HL-60 (cell line): Measurements from ENCODE around the gene CD40.

ENCODE experiments used
- CTCF ChIP-seq: IDR thresholded peaks from one replicate; pipeline ENCODE4 v1.5.1; 2011; ENCODE audit warnings: low read length, control low read depth, inconsistent platforms; ENCODE audit not compliant: insufficient read depth
- TF ChIP-seq, protein P1 (sequence below): IDR thresholded peaks from 2 replicates; pipeline ENCODE4 v1.6.1; 2012; ENCODE audit warnings: low read depth; ENCODE audit not compliant: insufficient replicate concordance

DNA sequence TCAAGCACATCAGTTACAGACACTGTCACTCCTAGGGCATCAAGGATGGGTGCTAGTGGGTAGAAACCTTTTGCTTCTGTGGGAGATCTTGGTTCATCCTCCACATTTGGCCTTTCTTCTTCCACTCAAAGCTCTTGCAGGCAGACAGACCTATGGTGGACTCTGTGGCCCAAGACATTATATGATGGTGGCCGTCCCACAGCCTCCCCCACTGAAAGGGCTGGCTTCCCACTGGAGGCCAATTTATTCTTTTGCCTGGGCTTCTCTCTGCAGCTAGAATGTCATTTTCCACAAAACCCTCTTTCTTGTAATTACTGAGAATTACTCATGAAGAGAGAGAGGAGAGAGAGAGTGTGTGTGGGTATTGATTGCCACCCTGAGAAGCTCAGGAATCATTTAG, 43.8 kb downstream of the CD40 start:
- TF ChIP-seq, protein P1, sequence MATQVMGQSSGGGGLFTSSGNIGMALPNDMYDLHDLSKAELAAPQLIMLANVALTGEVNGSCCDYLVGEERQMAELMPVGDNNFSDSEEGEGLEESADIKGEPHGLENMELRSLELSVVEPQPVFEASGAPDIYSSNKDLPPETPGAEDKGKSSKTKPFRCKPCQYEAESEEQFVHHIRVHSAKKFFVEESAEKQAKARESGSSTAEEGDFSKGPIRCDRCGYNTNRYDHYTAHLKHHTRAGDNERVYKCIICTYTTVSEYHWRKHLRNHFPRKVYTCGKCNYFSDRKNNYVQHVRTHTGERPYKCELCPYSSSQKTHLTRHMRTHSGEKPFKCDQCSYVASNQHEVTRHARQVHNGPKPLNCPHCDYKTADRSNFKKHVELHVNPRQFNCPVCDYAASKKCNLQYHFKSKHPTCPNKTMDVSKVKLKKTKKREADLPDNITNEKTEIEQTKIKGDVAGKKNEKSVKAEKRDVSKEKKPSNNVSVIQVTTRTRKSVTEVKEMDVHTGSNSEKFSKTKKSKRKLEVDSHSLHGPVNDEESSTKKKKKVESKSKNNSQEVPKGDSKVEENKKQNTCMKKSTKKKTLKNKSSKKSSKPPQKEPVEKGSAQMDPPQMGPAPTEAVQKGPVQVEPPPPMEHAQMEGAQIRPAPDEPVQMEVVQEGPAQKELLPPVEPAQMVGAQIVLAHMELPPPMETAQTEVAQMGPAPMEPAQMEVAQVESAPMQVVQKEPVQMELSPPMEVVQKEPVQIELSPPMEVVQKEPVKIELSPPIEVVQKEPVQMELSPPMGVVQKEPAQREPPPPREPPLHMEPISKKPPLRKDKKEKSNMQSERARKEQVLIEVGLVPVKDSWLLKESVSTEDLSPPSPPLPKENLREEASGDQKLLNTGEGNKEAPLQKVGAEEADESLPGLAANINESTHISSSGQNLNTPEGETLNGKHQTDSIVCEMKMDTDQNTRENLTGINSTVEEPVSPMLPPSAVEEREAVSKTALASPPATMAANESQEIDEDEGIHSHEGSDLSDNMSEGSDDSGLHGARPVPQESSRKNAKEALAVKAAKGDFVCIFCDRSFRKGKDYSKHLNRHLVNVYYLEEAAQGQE = no peak
- no peak for TF ChIP-seq CTCF
